ENCODE measurements around the gene LYAR.

LYAR gene

GRCh38 chr4:4330794-4331193 is 40.8 kb upstream of the LYAR start:
- H3F3A ChIP-seq (ENCODE audit: low read depth), result no peaks in the 10 kb centered on the region
- H3K36me3 ChIP-seq (ENCODE audit: insufficient read depth, low read length), result no peaks in the 10 kb centered on the region
- no peak overlapping the region for H2AFZ ChIP-seq (ENCODE audit: low read length)
- TF ChIP-seq CTCF (conservative IDR thresholded peaks at IDR 0.05; ENCODE audit: low read length), result no peak
- TF ChIP-seq EZH2phosphoT487 (IDR thresholded peaks at IDR 0.05; ENCODE audit: borderline replicate concordance), result no peak
- no peaks in the 10 kb centered on the region for H3K79me2 ChIP-seq (ENCODE audit: insufficient read depth, low read length)
- H3K4me1 ChIP-seq (ENCODE audit: insufficient read depth, low read length, poor library complexity, severe bottlenecking), result no peaks in the 10 kb centered on the region
- no peaks in the 10 kb centered on the region for H3K9me2 ChIP-seq (replicated peaks; ENCODE audit: low read depth, low read length)
- no peak overlapping the region for H3K4me3 ChIP-seq (ENCODE audit: low read length, poor library complexity, severe bottlenecking)
- no peaks in the 10 kb centered on the region for H3K27me3 ChIP-seq (ENCODE audit: insufficient read depth, low read length, poor library complexity, severe bottlenecking)
- no peaks in the 10 kb centered on the region for H3K9me3 ChIP-seq (ENCODE audit: insufficient read depth, low read depth, low read length)
- no peaks in the 10 kb centered on the region for H4K20me1 ChIP-seq (ENCODE audit: insufficient read depth, low read length, poor library complexity, severe bottlenecking)
- no peak overlapping the region for H3K9ac ChIP-seq (ENCODE audit: low read depth, low read length, poor library complexity, severe bottlenecking)
- H3K4me2 ChIP-seq (ENCODE audit: low read depth, low read length, poor library complexity, severe bottlenecking), result no peak overlapping the region

GRCh38 chr4:4329496-4329895 is 39.5 kb upstream of the LYAR start:
- Histone ChIP-seq H3K27me3 (ENCODE audit: insufficient read depth, low read length, poor library complexity, severe bottlenecking) (no peaks in the 10 kb centered on the region), H3F3A (ENCODE audit: low read depth) (no peaks in the 10 kb centered on the region), H3K9me2 (replicated peaks; ENCODE audit: low read depth, low read length) (no peaks in the 10 kb centered on the region), H3K4me1 (ENCODE audit: insufficient read depth, low read length, poor library complexity, severe bottlenecking) (no peaks in the 10 kb centered on the region), H3K4me3 (ENCODE audit: low read length, poor library complexity, severe bottlenecking) (no peak overlapping the region), H3K9me3 (ENCODE audit: insufficient read depth, low read depth, low read length) (no peaks in the 10 kb centered on the region), H2AFZ (ENCODE audit: low read length) (no peak overlapping the region), H3K36me3 (ENCODE audit: insufficient read depth, low read length) (no peaks in the 10 kb centered on the region), H3K4me2 (ENCODE audit: low read depth, low read length, poor library complexity, severe bottlenecking) (no peak overlapping the region), H4K20me1 (ENCODE audit: insufficient read depth, low read length, poor library complexity, severe bottlenecking) (no peaks in the 10 kb centered on the region), H3K79me2 (ENCODE audit: insufficient read depth, low read length) (no peaks in the 10 kb centered on the region), H3K9ac (ENCODE audit: low read depth, low read length, poor library complexity, severe bottlenecking) (no peak overlapping the region)
- TF ChIP-seq CTCF (conservative IDR thresholded peaks at IDR 0.05; ENCODE audit: low read length) (no peak), EZH2phosphoT487 (IDR thresholded peaks at IDR 0.05; ENCODE audit: borderline replicate concordance) (no peak)

GRCh38 chr4:4328840-4329239 is 38.9 kb upstream of the LYAR start:
- TF ChIP-seq EZH2phosphoT487 (IDR thresholded peaks at IDR 0.05; ENCODE audit: borderline replicate concordance) (no peak), CTCF (conservative IDR thresholded peaks at IDR 0.05; ENCODE audit: low read length) (no peak)
- Histone ChIP-seq H3K9me2 (replicated peaks; ENCODE audit: low read depth, low read length) (no peaks in the 10 kb centered on the region), H3K4me1 (ENCODE audit: insufficient read depth, low read length, poor library complexity, severe bottlenecking) (no peaks in the 10 kb centered on the region), H3K9ac (ENCODE audit: low read depth, low read length, poor library complexity, severe bottlenecking) (no peak overlapping the region), H3K27me3 (ENCODE audit: insufficient read depth, low read length, poor library complexity, severe bottlenecking) (no peaks in the 10 kb centered on the region), H3K79me2 (ENCODE audit: insufficient read depth, low read length) (no peaks in the 10 kb centered on the region), H3K4me3 (ENCODE audit: low read length, poor library complexity, severe bottlenecking) (no peak overlapping the region), H4K20me1 (ENCODE audit: insufficient read depth, low read length, poor library complexity, severe bottlenecking) (no peaks in the 10 kb centered on the region), H3K36me3 (ENCODE audit: insufficient read depth, low read length) (no peaks in the 10 kb centered on the region), H2AFZ (ENCODE audit: low read length) (no peak overlapping the region), H3K9me3 (ENCODE audit: insufficient read depth, low read depth, low read length) (no peaks in the 10 kb centered on the region), H3F3A (ENCODE audit: low read depth) (no peaks in the 10 kb centered on the region), H3K4me2 (ENCODE audit: low read depth, low read length, poor library complexity, severe bottlenecking) (no peak overlapping the region)
